Inflammatory macrophage treated with lipopolysaccharide for 1 hour (primary cell): ENCODE results near the gene KIF13A.
"Not testable (repeated sequence)": the region's sequence is repeated elsewhere in the genome, so short reads cannot be mapped to it uniquely, and the experiment has no call there.

ENCODE experiments used
- DNase-seq, 2 donors: peaks; one replicate each; pipeline ENCODE4 v3.0.0-alpha.2; 2020 to 2022

Gene KIF13A

GRCh38 chr6:17967668-17968518 is 19.5 kb downstream of the KIF13A start:
- no peak for DNase-seq

GRCh38 chr6:17966451-17966850 is 21.0 kb downstream of the KIF13A start:
- no peak for DNase-seq

DNA sequence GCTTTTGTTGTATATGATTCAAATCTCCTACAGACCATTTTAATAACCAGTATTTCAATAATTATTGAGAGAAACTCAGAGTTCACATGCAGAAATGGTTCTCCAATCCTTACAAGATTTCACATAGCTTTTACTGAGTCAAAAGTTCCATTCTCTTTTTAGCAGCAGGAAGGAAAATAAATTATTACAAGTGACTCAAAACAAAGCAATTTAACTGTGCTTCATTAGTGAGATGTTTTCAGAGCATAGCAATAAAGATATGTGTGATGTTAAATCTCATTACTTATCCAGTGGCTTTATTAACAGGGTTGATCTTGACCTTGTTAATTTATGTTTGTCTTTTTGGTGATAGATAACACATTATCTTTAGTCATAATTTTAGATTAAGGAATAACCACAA is 22.0 kb downstream of the KIF13A start:
- no peak for DNase-seq

- DNase-seq = no peak
These were observed 22.8 kb downstream of the KIF13A start for GRCh38 chr6:17964633-17965032.

DNA sequence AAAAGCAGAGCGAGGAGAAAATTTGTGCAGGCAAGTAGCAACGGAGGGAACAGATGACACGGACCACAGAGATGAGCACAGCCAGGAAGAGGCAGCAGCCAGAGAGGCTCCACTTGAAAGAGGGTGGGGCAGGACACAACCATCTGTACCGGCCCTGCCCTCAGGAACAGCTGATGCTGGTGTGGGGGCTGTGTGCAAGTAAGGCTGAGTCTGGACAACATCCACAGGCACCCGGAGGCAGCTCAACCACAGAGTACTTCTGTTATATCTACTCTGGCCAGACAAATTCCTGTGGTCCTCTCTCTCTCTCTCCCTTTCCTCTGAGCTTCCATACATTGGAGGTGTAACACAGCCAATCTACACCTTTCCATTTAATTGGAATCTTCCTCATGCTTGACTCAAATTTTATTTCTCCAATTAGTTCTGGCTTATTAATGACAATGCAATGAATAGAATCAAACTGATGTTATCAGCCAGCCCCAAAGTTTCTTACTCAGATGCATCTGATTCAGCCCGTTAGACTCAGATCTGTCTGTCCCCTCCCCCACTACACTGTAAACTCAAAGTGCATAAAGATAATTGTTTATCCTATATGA is 24.9 kb downstream of the KIF13A start:
- DNase-seq = peak in 1 of 2 donors; percentile 35

- DNase-seq = no peak
These were observed 28.1 kb downstream of the KIF13A start for GRCh38 chr6:17959302-17959701.

- DNase-seq = no peak
These were observed 29.4 kb downstream of the KIF13A start for GRCh38 chr6:17957904-17958620.

- DNase-seq = peak; percentile 25 to 82
These were observed 29.9 kb downstream of the KIF13A start for GRCh38 chr6:17957498-17957897.

DNA sequence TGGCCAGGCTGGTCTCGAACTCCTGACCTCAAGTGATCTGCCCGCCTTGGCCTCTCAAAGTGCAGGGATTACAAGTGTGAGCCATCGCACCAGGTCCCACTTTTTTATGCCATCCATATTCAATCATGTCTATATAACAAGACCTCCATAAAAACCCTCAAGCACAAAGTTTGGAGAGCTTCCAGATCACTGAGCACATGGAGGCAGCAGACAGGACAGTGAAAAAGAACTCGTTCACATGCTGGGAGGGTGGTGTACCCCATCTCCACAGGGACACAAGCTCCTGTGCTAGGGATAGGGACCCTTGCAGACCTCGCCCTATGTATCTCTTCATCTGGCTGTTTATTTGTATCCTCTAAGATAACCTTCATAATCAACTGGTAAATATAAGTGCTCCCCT is 30.3 kb downstream of the KIF13A start:
- no peak for DNase-seq

DNA sequence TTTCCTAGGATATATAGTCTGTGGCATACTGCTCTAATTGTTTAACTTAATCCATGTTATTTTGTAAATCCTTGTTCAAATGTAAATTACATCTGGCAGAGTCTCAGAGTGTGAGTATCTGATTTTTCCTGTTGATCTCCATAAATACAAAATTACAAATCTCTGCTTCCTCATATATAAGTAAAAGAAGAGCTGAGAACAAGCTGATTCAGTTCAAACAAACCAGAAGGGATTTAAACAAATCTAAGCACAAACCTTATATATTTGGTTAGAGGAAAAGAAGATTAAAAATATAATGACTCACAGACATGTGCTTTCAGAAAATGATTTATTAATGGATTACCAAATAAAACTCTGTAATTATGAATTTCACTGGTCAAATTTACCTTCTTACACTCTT is 37.3 kb downstream of the KIF13A start:
- no peak for DNase-seq

DNA sequence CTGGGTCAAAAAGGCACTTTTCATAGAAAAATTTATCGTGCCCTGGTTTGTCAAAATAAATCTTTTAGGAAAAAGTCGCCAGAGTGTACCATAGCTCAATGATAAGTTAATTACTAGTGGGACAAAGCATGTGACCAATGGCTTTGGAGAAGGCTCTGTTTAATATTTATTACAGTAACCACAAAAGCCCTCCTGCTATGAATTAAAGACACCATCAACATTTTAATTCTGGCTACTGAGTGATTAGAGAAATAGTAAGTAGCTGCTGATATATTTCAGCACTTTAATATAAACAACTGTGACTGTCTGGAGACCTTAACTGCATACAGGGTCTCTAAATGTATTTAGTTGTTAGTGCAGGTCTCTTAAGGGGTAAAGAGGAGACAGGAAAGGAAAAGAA is 38.3 kb downstream of the KIF13A start:
- DNase-seq = no peak

GRCh38 chr6:17948725-17949124 is 38.7 kb downstream of the KIF13A start:
- DNase-seq = no peak

GRCh38 chr6:17947574-17947973 is 39.9 kb downstream of the KIF13A start:
- DNase-seq = not testable (repeated sequence)

- DNase-seq = no peak
These were observed 41.9 kb downstream of the KIF13A start for GRCh38 chr6:17945575-17945974.

GRCh38 chr6:17945111-17945510 is 42.3 kb downstream of the KIF13A start:
- no peak for DNase-seq

GRCh38 chr6:17941318-17941717 is 46.1 kb downstream of the KIF13A start:
- no peak for DNase-seq

DNA sequence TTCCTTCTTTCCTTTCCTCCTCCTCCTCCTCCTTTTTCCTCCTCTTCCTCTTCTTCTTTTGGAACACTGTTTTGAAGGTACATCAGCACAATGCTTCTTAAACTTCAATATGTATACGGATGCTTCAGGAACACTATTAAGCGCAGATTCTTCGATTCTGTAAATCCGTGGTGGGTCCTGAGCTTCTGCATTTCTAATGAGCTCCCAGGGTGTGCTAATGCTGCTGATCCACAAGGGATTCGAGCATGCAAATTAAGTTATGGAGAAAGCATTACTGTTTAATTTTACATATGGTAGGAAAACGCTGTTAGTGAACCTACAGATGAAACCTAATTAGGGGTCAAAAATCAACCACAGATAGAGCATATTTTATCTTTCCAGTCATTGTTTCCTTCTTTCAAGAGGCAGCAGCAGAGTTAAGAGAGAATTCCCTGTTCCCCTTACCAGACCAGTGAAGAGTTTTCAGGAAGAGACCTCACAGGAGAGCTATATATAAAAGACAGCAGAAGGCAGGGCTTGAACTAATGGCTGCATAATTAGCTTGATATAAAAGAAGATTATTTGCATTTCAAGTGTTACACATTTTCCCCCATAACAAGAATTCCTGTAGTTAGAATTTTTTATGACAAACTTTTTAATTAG is 47.2 kb downstream of the KIF13A start:
- no peak for DNase-seq

GRCh38 chr6:17938901-17939300 is 48.5 kb downstream of the KIF13A start:
- DNase-seq = peak; percentile 51 to 74

GRCh38 chr6:17935188-17936149 is 52.0 kb downstream of the KIF13A start:
- no peak for DNase-seq

GRCh38 chr6:17933716-17934115 is 53.7 kb downstream of the KIF13A start:
- DNase-seq = no peak

- peak; percentile 82 to 85 for DNase-seq
These were observed 55.0 kb downstream of the KIF13A start for GRCh38 chr6:17932330-17932852.

DNA sequence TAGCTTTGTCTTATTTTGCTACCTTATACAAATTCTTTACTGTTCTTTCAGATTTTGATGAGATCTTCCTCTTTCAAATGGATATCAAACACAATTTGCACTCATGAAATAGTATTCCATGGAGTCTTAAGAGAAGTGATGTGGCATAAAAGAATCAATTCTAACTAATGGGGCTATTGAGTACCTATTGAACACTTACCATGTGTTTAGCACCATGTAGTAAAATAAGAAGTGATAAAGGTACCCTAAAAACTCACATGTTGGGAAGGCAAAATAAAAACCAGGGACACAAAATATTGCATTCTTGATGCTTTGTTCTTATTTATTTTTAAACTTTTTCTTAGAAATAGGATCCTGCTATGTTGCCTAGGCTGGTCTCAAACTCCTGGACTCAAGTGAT is 56.2 kb downstream of the KIF13A start:
- DNase-seq = no peak
